Measurements from ENCODE around the gene NFYC.

The NFYC gene

GRCh38 chr1:40798366-40799281 is 107.1 kb downstream of the NFYC start:
- DNase-seq: no peak

DNA sequence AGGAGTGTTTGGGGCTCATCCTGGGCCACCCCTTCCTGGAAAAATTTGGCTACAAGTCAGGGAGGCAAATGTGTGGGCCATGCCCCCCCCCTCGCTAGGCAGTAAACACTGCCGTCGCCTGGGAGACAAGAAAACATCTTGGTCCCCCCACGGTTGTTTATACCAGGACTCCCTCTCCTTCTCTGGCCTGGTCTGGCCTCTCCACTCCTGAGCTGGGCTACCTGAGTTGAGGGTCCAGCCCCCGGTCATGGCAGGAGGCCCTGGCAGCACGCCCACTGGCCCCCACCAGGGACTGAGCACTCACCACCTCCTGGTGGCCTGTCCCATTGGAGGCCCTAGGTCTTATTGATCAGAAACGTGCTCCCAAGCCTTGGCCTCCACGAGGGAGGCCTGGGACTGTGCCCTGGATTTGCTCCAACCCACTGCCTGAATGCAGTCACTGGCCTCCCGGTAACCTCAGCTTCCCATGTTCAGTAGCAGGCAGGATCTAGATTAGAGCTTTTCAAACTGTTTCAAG is 107.9 kb downstream of the NFYC start:
- DNase-seq: no peak

DNA sequence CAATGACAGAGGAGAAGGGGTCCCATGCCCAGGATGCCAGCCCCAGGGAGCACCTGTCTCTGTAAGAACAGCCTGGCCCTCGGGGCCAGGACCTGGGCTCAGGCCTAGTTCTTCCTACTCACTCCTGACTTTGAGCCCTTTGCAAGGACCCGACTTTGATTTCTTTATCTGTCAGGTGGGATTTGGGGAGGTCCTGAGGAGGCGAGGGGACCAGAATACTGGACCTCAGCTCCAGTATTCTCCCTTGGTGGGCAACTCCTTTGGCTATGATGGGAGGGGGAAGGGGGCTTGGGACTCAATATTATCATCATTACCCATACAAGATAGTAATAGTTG is 110.2 kb downstream of the NFYC start:
- DNase-seq: no peak

GRCh38 chr1:40802078-40802741 is 110.7 kb downstream of the NFYC start:
- peak; percentile 87 for DNase-seq

DNA sequence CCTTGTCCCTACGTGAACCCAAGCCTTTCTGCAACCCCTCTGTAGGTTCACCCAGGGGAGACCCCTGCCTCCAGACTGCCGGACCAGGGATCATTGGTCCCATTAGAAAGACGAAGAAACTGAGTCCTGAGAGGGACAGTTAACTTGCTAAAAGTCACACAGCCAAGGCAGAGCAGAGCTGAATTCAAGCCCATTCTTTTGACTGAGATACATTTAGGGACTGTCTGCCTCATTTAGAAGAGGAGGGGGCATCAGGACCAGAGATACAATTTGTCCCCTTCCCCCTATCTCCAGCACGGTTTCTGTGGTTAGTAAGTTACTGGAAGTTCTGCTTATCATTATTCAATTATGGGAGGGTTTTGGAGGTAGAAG is 111.2 kb downstream of the NFYC start:
- DNase-seq: no peak

- DNase-seq: no peak
Observed at GRCh38 chr1:40803447-40803846, 111.9 kb downstream of the NFYC start.

- no peak for DNase-seq
Observed at GRCh38 chr1:40803902-40804301, 112.4 kb downstream of the NFYC start.

- no peak for DNase-seq
Observed at GRCh38 chr1:40806240-40806639, 114.7 kb downstream of the NFYC start.

DNA sequence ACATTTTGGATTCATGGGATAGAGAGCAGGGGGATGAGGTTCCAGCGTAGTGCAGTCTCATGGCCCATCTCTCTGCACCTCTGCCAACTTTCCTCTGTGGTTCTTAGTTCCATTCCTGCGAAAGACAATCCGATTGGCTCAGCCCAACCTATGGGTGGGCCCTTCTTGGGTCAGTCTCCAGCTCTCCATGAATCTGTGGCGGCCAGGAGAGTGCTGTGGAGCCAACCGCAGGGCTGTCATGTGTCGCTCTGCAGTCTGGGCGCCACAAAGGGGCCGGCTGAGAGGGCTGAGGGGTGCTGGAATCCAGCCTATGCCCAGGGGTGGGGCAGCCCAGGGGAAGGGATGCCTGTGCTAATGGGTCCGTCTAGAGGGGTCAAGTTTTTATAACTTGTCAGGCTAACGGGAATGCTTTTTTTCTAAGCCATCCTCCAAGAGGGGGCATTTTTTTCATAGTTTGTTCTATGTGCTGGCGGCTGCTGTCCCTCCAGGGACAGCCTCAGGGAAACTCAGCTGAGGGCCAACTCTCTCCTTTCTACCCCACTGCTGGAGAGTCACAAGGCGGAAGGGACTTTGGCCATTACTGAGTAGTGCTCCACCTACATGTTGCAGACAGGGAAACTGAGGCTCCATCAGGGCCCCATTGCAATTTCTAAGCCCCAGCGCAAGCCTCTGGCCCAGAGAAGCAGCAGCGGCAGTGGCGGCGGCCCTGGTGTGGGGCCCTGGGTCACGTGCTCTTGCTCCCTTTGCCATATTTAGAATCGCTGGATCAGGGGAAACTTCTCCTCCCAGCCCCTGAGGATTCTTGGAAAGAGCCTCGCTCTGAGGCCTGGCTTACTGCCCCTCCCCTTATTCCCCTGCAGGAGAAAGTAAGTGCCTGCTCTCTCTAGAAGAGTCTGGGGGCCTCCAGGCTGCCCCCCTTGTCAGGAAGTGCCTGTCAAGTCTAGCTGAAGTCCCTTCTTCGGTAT is 115.5 kb downstream of the NFYC start:
- no peak for DNase-seq

DNA sequence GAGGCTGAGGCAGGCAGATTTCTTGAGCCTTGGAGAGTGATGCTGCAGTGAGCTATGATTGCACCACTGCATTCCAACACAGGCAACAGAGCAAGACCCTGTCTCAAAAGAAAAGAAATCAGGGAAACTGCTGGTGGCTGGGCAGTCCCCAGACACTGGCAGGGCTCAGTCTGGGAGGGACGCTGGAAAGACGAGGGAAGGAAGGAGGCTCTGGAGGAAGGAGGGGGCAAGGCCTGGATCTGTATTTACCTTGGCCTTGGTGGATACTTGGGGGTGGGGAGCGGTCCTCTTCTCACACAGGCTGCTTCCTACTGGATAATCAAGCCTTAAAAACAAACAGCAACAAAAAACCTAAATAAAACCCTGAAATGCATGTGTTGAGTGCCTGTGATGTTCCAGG is 116.5 kb downstream of the NFYC start:
- DNase-seq: no peak

GRCh38 chr1:40808444-40808843 is 116.9 kb downstream of the NFYC start:
- no peak for DNase-seq

- DNase-seq: no peak
Observed at GRCh38 chr1:40808909-40809308, 117.4 kb downstream of the NFYC start.

DNA sequence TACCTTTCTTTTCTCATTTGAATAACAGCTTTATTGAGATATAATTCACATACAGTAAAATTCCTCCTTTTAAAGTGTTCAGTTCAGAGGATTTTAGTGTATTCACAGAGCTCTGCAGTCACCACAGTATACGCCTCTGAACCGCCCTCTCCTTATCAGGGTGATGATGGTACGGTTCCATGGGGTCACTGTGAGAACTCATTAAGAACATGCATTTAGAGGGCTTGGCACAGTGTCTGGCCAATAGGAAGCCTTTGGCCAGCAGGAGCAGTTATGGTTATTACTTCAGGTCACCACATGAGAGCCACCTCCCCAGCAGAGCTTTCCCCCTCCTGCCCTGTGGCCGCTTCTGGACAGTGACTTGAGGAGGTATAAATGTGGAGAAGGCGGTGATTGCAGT is 119.4 kb downstream of the NFYC start:
- DNase-seq: no peak

DNA sequence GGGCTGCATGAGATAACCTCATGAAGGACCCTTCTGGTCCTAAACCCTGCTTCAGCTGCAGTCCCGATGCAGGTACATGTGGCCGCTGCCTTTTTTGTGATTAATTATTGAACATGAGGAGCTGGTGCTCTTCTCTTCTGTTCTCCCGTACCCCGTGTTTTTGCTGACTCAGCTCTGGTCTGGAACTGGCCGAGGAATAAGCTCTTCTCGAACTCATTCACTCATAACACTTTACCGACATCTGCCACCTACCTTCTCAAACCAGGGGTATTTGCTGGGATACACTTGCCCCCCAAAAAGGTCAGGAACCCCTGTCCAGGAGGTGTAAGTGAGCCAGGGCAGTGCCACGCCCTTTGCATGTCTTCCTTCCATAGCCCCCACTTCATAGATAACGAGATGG is 123.9 kb downstream of the NFYC start:
- DNase-seq: no peak

DNA sequence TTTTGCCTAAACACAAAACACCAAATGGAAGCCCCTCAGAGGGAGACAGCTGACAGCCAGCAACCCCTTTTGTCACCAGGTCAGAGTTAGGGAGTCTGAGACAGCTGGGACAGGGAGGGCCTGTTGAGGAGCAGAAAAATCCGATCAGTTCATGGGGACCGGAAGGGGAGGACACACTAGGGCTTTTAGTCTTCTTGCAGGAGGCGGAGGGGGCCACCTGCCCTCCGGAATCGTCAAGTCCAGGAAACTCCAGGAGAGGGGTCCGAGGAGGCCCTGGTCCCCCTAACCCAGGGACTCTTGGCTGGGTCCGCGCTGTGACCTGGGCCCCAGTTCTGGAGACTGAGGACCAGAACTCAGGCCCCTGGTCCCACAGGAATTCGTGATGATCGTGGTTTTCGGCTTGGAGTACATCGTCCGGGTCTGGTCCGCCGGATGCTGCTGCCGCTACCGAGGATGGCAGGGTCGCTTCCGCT is 126.3 kb downstream of the NFYC start:
- DNase-seq: no peak

- peak; percentile 91 for DNase-seq
Observed at GRCh38 chr1:40818264-40818961, 126.9 kb downstream of the NFYC start.

DNA sequence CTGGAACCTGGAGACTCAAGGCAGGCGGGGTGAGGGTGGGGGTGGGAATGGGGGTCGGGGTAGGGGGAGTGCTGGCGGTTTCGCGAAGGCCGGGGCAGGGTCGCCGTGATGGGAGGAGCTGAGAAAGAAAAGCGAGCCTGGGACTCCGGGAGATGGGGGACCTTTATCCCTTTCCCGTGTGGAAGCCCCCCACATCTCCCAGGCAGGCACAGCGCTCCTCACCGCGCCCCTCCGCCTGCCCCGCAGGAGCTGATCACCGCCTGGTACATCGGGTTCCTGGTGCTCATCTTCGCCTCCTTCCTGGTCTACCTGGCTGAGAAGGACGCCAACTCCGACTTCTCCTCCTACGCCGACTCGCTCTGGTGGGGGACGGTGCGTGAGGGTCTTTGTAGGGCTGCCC is 127.6 kb downstream of the NFYC start:
- no peak for DNase-seq

DNA sequence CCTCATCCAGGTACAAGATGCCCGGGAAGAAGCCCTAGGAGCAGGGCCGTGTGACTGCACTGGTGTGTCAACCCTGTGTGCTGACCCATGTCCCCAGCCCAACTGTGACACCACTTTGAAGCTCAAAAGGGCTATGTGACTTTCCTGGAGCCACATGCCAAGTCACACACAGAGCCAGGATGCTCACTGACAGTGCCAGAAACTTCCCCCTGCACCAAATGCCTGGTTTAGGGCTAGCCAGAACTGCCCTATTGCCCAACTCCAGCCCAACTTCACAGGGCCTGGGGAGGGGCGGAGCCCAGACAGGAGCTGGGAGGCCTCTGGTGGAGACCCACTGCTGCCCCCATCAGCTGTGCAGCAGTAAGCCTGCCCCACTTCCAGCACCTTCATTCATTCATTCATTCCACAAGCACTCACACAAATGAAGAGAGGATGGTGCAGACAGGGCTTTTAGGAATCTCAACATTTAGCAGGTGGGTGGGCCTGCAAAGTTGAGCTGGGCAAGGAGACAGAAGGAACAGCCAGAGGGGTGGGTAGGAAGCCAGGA is 128.8 kb downstream of the NFYC start:
- DNase-seq: no peak
